ENCODE measurements around the gene FERMT2. TPM values are rescaled to one million over a fixed set of nuclear protein-coding genes. Genes with fewer than 3 reads are reported as not detected.

Gene FERMT2
- total and polyA plus RNA-seq, 2 experiments from 2014 or later: 68.8 to 79.8 TPM

GRCh38 chr14:52988139-52988538 is 37.3 kb upstream of the FERMT2 start:
- DNase-seq (ENCODE audit: low read depth in 1 of 2, low spot score in 1 of 2): no peak
- no peaks in the 10 kb centered on the region for H3K27me3 ChIP-seq
- H3K27ac ChIP-seq: no peak overlapping the region
- TF ChIP-seq CTCF (IDR thresholded peaks at IDR 0.05; ENCODE audit: low read depth, low read length): no peak
- no peak overlapping the region for H3K4me3 ChIP-seq
- no peaks in the 10 kb centered on the region for H3K4me1 ChIP-seq (ENCODE audit: low read depth)
- no peaks in the 10 kb centered on the region for H3K36me3 ChIP-seq
- H3K9me3 ChIP-seq (ENCODE audit: low read depth): no peaks in the 10 kb centered on the region

GRCh38 chr14:52987514-52987913 is 36.7 kb upstream of the FERMT2 start:
- H3K27ac ChIP-seq: no peak overlapping the region
- no peaks in the 10 kb centered on the region for H3K9me3 ChIP-seq (ENCODE audit: low read depth)
- no peaks in the 10 kb centered on the region for H3K4me1 ChIP-seq (ENCODE audit: low read depth)
- no peaks in the 10 kb centered on the region for H3K27me3 ChIP-seq
- H3K36me3 ChIP-seq: no peaks in the 10 kb centered on the region
- peak in 1 of 2 donors; percentile 30 for DNase-seq (ENCODE audit: low read depth in 1 of 2, low spot score in 1 of 2)
- no peak overlapping the region for H3K4me3 ChIP-seq
- TF ChIP-seq CTCF (IDR thresholded peaks at IDR 0.05; ENCODE audit: low read depth, low read length): no peak

GRCh38 chr14:52987042-52987441 is 36.2 kb upstream of the FERMT2 start:
- no peaks in the 10 kb centered on the region for H3K9me3 ChIP-seq (ENCODE audit: low read depth)
- no peaks in the 10 kb centered on the region for H3K27me3 ChIP-seq
- no peak overlapping the region for H3K4me3 ChIP-seq
- DNase-seq (ENCODE audit: low read depth in 1 of 2, low spot score in 1 of 2): no peak
- H3K4me1 ChIP-seq (ENCODE audit: low read depth): no peaks in the 10 kb centered on the region
- no peaks in the 10 kb centered on the region for H3K36me3 ChIP-seq
- TF ChIP-seq CTCF (IDR thresholded peaks at IDR 0.05; ENCODE audit: low read depth, low read length): no peak
- H3K27ac ChIP-seq: no peak overlapping the region

GRCh38 chr14:52977798-52978197 is 26.9 kb upstream of the FERMT2 start:
- TF ChIP-seq CTCF (IDR thresholded peaks at IDR 0.05; ENCODE audit: low read depth, low read length): no peak
- Histone ChIP-seq H3K27ac (no peak overlapping the region), H3K27me3 (no peaks in the 10 kb centered on the region), H3K9me3 (ENCODE audit: low read depth) (no peaks in the 10 kb centered on the region), H3K4me3 (no peak overlapping the region), H3K4me1 (ENCODE audit: low read depth) (no peaks in the 10 kb centered on the region), H3K36me3 (no peaks in the 10 kb centered on the region)
- no peak for DNase-seq (ENCODE audit: low read depth in 1 of 2, low spot score in 1 of 2)

GRCh38 chr14:52974406-52974805 is 23.6 kb upstream of the FERMT2 start:
- DNase-seq (ENCODE audit: low read depth in 1 of 2, low spot score in 1 of 2): no peak
- Histone ChIP-seq H3K36me3 (no peaks in the 10 kb centered on the region), H3K27me3 (no peaks in the 10 kb centered on the region), H3K4me1 (ENCODE audit: low read depth) (no peaks in the 10 kb centered on the region), H3K4me3 (no peak overlapping the region), H3K27ac (no peak overlapping the region), H3K9me3 (ENCODE audit: low read depth) (no peaks in the 10 kb centered on the region)
- no peak for TF ChIP-seq CTCF (IDR thresholded peaks at IDR 0.05; ENCODE audit: low read depth, low read length)

All from cardiac muscle cell (in vitro differentiated cells and primary cell).